Measurements from ENCODE around the gene ATP6V0D1. TPM values are rescaled to one million over a fixed set of nuclear protein-coding genes. Genes with fewer than 3 reads are reported as not detected.

ATP6V0D1 gene
- total and polyA plus RNA-seq, 2 experiments from 2014 or later, result 20.6 to 68.7 TPM

DNA sequence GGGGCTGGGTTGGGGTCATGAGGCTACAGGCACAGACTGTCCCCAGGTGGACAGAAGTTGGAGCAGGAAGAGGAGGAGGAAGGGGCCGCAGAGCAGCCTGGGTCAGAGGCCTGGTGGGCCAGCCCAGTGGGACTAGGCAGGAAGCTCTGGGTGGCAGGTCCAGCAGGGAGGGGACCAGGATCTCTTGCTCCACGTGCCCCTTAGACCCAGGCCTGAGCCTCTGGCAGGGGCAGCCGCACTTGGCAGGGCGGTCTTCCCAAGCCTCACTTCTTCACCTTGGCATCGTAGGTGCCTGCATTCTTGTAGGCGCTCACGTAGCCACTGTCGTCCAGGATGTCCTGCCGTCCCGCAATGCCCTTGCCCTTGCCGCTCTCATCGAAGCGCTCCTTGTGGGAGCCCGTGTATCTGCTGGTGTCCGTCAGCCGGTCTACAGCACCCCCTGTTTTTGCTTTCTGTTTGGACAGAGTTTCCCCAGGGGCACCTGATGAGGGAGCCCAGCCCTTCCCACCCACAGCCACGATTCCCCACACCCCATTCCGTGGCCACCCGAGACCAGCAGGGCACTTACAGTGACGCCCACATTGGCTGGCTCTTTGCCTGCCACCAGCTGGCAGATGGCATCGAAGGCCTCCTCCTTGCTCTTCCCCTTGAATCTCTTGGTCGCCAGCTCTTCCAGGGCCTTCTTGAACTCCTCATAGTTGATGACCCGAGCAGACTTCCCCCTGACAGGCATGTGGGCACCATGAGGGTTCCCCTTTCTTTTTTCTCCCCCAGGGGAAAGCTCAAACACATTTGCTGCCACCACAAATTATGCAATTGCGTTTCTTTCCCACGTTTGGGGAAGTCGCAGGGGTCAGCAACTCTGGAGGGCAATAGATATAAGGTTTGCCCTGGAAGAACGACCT, 90.8 kb downstream of the ATP6V0D1 start:
- Histone ChIP-seq H3F3A (replicated peaks; ENCODE audit: low read depth) (0 out of 2 replicates have a peak, but pooled peaks cover 3% of the 10 kb centered on the region), H3K9me2 (ENCODE audit: insufficient read depth) (no peaks in the 10 kb centered on the region), H3K27ac (ENCODE audit: low read depth) (no peak overlapping the region), H3K4me3 (no peak overlapping the region), H4K20me1 (replicated peaks; ENCODE audit: insufficient read depth) (no peaks in the 10 kb centered on the region), H3K79me2 (replicated peaks; ENCODE audit: insufficient read depth) (no peaks in the 10 kb centered on the region), H2AFZ (no peak overlapping the region), H3K4me1 (ENCODE audit: insufficient read depth) (peaks cover 27% of the 10 kb centered on the region; the same call in 1 of the 2 replicates), H3K27me3 (ENCODE audit: insufficient read depth) (peaks cover 35% of the 10 kb centered on the region), H3K36me3 (ENCODE audit: insufficient read depth) (no peaks in the 10 kb centered on the region), H3K4me2 (no peak overlapping the region)
- peaks cover 47% of the 10 kb centered on the region for H3K27me3 Mint-ChIP-seq (ENCODE audit: insufficient read depth, low read depth, poor library complexity)
- H3K36me3 Mint-ChIP-seq (ENCODE audit: low read depth), result no peaks in the 10 kb centered on the region; the same call in 2 of the 3 replicates
- H3K27ac Mint-ChIP-seq, result no peak overlapping the region
- ATAC-seq (no peak), DNase-seq (ENCODE audit: low spot score) (no peak)
- TF ChIP-seq NANOG (IDR thresholded peaks at IDR 0.05; ENCODE audit: borderline replicate concordance) (no peak), ZNF114 (CRISPR knock-in tag; IDR thresholded peaks at IDR 0.05) (no peak), EZH2 (IDR thresholded peaks at IDR 0.05; ENCODE audit: low read depth, unreplicated experiment) (no peak), CREB1 (CRISPR knock-in tag; IDR thresholded peaks at IDR 0.05; ENCODE audit: low read depth) (no peak), POLR2AphosphoS5 (IDR thresholded peaks at IDR 0.05; ENCODE audit: low read depth) (no peak), JUNB (IDR thresholded peaks at IDR 0.05; ENCODE audit: unreplicated experiment) (no peak)
- TF ChIP-seq, protein P1, sequence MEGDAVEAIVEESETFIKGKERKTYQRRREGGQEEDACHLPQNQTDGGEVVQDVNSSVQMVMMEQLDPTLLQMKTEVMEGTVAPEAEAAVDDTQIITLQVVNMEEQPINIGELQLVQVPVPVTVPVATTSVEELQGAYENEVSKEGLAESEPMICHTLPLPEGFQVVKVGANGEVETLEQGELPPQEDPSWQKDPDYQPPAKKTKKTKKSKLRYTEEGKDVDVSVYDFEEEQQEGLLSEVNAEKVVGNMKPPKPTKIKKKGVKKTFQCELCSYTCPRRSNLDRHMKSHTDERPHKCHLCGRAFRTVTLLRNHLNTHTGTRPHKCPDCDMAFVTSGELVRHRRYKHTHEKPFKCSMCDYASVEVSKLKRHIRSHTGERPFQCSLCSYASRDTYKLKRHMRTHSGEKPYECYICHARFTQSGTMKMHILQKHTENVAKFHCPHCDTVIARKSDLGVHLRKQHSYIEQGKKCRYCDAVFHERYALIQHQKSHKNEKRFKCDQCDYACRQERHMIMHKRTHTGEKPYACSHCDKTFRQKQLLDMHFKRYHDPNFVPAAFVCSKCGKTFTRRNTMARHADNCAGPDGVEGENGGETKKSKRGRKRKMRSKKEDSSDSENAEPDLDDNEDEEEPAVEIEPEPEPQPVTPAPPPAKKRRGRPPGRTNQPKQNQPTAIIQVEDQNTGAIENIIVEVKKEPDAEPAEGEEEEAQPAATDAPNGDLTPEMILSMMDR (conservative IDR thresholded peaks at IDR 0.05; ENCODE audit: low read depth in 2 of 2), result no peak
- no peaks in the 10 kb centered on the region for H3K9me3 Mint-ChIP-seq
- H3K4me1 Mint-ChIP-seq, result peaks cover 26% of the 10 kb centered on the region
- no peak overlapping the region for H3K4me3 Mint-ChIP-seq

DNA sequence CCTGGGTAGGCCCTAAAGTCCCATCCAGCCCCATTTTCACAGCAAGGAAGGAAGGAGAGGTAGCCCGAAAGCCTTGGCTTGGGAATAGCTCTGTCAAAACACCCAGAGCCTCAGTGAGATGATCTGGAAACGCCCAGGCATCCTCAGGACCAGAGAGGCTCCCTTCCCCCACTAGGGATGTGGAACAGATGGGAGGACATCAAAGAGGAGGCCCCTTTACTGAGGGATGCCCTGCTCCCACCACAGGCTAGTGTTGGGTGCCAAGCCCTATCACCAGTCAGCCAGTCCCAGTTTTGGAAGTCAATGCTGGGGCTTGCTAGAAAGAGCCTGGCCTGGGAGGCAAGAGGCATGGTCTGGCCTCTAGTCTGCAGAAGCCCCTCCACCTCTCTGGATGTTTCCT, 92.4 kb downstream of the ATP6V0D1 start:
- Histone ChIP-seq H3K4me2 (no peak overlapping the region), H3K36me3 (ENCODE audit: insufficient read depth) (no peaks in the 10 kb centered on the region), H2AFZ (no peak overlapping the region), H3K4me3 (no peak overlapping the region), H3K79me2 (replicated peaks; ENCODE audit: insufficient read depth) (no peaks in the 10 kb centered on the region), H3K4me1 (ENCODE audit: insufficient read depth) (peaks cover 20% of the 10 kb centered on the region; the same call in 1 of the 2 replicates), H3K27me3 (ENCODE audit: insufficient read depth) (peaks cover 19% of the 10 kb centered on the region), H3K9me2 (ENCODE audit: insufficient read depth) (no peaks in the 10 kb centered on the region), H3F3A (replicated peaks; ENCODE audit: low read depth) (0 out of 2 replicates have a peak, but pooled peaks cover 3% of the 10 kb centered on the region), H4K20me1 (replicated peaks; ENCODE audit: insufficient read depth) (no peaks in the 10 kb centered on the region), H3K27ac (ENCODE audit: low read depth) (no peak overlapping the region)
- DNase-seq (ENCODE audit: low spot score) (no peak), ATAC-seq (no peak)
- no peak overlapping the region for H3K4me3 Mint-ChIP-seq
- H3K9me3 Mint-ChIP-seq, result no peaks in the 10 kb centered on the region
- no peaks in the 10 kb centered on the region; the same call in 2 of the 3 replicates for H3K36me3 Mint-ChIP-seq (ENCODE audit: low read depth)
- H3K27ac Mint-ChIP-seq, result no peak overlapping the region
- H3K4me1 Mint-ChIP-seq, result peaks cover 23% of the 10 kb centered on the region
- peaks cover 33% of the 10 kb centered on the region for H3K27me3 Mint-ChIP-seq (ENCODE audit: insufficient read depth, low read depth, poor library complexity)
- TF ChIP-seq CREB1 (CRISPR knock-in tag; IDR thresholded peaks at IDR 0.05; ENCODE audit: low read depth) (no peak), EZH2phosphoT487 (IDR thresholded peaks at IDR 0.05; ENCODE audit: unreplicated experiment) (no peak), ZNF114 (CRISPR knock-in tag; IDR thresholded peaks at IDR 0.05) (no peak), STAT1 (IDR thresholded peaks at IDR 0.05; ENCODE audit: unreplicated experiment) (no peak)
- TF ChIP-seq, protein P1 (conservative IDR thresholded peaks at IDR 0.05; ENCODE audit: low read depth in 2 of 2), result no peak
- TF ChIP-seq, protein P2, sequence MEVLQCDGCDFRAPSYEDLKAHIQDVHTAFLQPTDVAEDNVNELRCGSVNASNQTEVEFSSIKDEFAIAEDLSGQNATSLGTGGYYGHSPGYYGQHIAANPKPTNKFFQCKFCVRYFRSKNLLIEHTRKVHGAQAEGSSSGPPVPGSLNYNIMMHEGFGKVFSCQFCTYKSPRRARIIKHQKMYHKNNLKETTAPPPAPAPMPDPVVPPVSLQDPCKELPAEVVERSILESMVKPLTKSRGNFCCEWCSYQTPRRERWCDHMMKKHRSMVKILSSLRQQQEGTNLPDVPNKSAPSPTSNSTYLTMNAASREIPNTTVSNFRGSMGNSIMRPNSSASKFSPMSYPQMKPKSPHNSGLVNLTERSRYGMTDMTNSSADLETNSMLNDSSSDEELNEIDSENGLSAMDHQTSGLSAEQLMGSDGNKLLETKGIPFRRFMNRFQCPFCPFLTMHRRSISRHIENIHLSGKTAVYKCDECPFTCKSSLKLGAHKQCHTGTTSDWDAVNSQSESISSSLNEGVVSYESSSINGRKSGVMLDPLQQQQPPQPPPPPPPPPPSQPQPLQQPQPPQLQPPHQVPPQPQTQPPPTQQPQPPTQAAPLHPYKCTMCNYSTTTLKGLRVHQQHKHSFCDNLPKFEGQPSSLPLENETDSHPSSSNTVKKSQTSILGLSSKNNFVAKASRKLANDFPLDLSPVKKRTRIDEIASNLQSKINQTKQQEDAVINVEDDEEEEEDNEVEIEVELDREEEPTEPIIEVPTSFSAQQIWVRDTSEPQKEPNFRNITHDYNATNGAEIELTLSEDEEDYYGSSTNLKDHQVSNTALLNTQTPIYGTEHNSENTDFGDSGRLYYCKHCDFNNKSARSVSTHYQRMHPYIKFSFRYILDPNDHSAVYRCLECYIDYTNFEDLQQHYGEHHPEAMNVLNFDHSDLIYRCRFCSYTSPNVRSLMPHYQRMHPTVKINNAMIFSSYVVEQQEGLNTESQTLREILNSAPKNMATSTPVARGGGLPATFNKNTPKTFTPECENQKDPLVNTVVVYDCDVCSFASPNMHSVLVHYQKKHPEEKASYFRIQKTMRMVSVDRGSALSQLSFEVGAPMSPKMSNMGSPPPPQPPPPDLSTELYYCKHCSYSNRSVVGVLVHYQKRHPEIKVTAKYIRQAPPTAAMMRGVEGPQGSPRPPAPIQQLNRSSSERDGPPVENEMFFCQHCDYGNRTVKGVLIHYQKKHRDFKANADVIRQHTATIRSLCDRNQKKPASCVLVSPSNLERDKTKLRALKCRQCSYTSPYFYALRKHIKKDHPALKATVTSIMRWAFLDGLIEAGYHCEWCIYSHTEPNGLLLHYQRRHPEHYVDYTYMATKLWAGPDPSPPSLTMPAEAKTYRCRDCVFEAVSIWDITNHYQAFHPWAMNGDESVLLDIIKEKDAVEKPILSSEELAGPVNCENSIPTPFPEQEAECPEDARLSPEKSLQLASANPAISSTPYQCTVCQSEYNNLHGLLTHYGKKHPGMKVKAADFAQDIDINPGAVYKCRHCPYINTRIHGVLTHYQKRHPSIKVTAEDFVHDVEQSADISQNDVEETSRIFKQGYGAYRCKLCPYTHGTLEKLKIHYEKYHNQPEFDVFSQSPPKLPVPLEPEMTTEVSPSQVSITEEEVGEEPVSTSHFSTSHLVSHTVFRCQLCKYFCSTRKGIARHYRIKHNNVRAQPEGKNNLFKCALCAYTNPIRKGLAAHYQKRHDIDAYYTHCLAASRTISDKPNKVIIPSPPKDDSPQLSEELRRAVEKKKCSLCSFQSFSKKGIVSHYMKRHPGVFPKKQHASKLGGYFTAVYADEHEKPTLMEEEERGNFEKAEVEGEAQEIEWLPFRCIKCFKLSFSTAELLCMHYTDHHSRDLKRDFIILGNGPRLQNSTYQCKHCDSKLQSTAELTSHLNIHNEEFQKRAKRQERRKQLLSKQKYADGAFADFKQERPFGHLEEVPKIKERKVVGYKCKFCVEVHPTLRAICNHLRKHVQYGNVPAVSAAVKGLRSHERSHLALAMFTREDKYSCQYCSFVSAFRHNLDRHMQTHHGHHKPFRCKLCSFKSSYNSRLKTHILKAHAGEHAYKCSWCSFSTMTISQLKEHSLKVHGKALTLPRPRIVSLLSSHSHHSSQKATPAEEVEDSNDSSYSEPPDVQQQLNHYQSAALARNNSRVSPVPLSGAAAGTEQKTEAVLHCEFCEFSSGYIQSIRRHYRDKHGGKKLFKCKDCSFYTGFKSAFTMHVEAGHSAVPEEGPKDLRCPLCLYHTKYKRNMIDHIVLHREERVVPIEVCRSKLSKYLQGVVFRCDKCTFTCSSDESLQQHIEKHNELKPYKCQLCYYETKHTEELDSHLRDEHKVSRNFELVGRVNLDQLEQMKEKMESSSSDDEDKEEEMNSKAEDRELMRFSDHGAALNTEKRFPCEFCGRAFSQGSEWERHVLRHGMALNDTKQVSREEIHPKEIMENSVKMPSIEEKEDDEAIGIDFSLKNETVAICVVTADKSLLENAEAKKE (CRISPR knock-in tag; IDR thresholded peaks at IDR 0.05), result no peak
